ENCODE measurements around the gene FAM131C.

- no peak for TF ChIP-seq CTCF (conservative IDR thresholded peaks at IDR 0.05; ENCODE audit: low read depth in 2 of 2)
- TF ChIP-seq POLR2AphosphoS5 (IDR thresholded peaks at IDR 0.05; ENCODE audit: low read depth): no peak
- no peak for TF ChIP-seq EZH2 (IDR thresholded peaks at IDR 0.05; ENCODE audit: low read depth, unreplicated experiment)
Observed at GRCh38 chr1:16088996-16089395, 15.5 kb upstream of the FAM131C start.

All from GM23338 (cell line).